GM12878 (cell line): ENCODE data around the gene XAB2. TPM values are rescaled to one million over a fixed set of nuclear protein-coding genes. Genes with fewer than 3 reads are reported as not detected.
A peak's percentile ranks its signal among the peaks of the same experiment; 100 is the strongest.

Experiments used
- ATF2 ChIP-seq: IDR thresholded peaks from 2 replicates; pipeline ENCODE4 v1.6.1; 2012; ENCODE audit warnings: low read length, inconsistent platforms
- ATF3 ChIP-seq: IDR thresholded peaks from 2 replicates; pipeline ENCODE4 v1.6.1; 2011; ENCODE audit warnings: low read depth, mild to moderate bottlenecking, low read length, moderate library complexity, borderline replicate concordance; ENCODE audit errors: extremely low read depth
- BMI1 ChIP-seq: fragments of 450-650 bp; IDR thresholded peaks from 2 replicates; pipeline ENCODE4 v1.6.1; 2016; ENCODE audit warnings: mild to moderate bottlenecking, moderate library complexity, borderline replicate concordance
- CBFB ChIP-seq: IDR thresholded peaks from 2 replicates; pipeline ENCODE4 v1.6.1; 2016; ENCODE audit warnings: antibody characterized with exemption, low read depth
- CHD4 ChIP-seq: fragments of 200-600 bp; sonication (generic); IDR thresholded peaks from 2 replicates; pipeline ENCODE4 v1.6.1; 2016; ENCODE audit warnings: mild to moderate bottlenecking
- CREM ChIP-seq: IDR thresholded peaks from 2 replicates; pipeline ENCODE4 v1.6.1; 2014; ENCODE audit warnings: antibody characterized with exemption, low read depth
- DPF2 ChIP-seq: fragments of 450-650 bp; IDR thresholded peaks from 2 replicates; pipeline ENCODE4 v1.6.1; 2017; ENCODE audit warnings: mild to moderate bottlenecking
- ESRRA ChIP-seq: IDR thresholded peaks from 2 replicates; pipeline ENCODE4 v1.6.1; 2012; ENCODE audit warnings: mild to moderate bottlenecking, low read length, improper control_type of control experiment
- FOXM1 ChIP-seq: IDR thresholded peaks from 2 replicates; pipeline ENCODE4 v1.6.1; 2012; ENCODE audit warnings: low read depth, mild to moderate bottlenecking, inconsistent platforms, low read length, moderate library complexity
- HDAC6 ChIP-seq: fragments of 200-600 bp; sonication (generic); IDR thresholded peaks from one replicate; pipeline ENCODE4 v1.8.0; 2017; ENCODE audit warnings: antibody characterized with exemption; ENCODE audit not compliant: unreplicated experiment
- IKZF2 ChIP-seq, 2 experiments: fragments of 450-650 bp; IDR thresholded peaks; 2 replicates each; pipeline ENCODE4 v1.6.1; 2017; ENCODE audit warnings: mild to moderate bottlenecking in 2 of 2, moderate library complexity in 2 of 2
- IRF4 ChIP-seq: IDR thresholded peaks from 2 replicates; pipeline ENCODE4 v1.6.1; 2011; ENCODE audit warnings: low read depth, low read length
- JUND ChIP-seq: IDR thresholded peaks from 2 replicates; pipeline ENCODE4 v1.6.1; 2012; ENCODE audit warnings: low read depth, mild to moderate bottlenecking, low read length, improper control_type of control experiment, moderate library complexity
- MEF2A ChIP-seq: IDR thresholded peaks from 2 replicates; pipeline ENCODE4 v1.6.1; 2011; ENCODE audit warnings: low read depth, mild to moderate bottlenecking, low read length, moderate library complexity; ENCODE audit not compliant: insufficient read depth
- MEF2B ChIP-seq: fragments of 450-650 bp; IDR thresholded peaks from 2 replicates; pipeline ENCODE4 v1.6.1; 2018; ENCODE audit warnings: mild to moderate bottlenecking, moderate library complexity; ENCODE audit not compliant: partially characterized antibody, poor library complexity, severe bottlenecking
- MTA2 ChIP-seq: fragments of 450-650 bp; IDR thresholded peaks from 2 replicates; pipeline ENCODE4 v1.6.1; 2016; ENCODE audit warnings: low read depth, mild to moderate bottlenecking, moderate library complexity
- NFYA ChIP-seq: IDR thresholded peaks from 2 replicates; pipeline ENCODE4 v1.6.1; 2011; ENCODE audit warnings: low read depth, mild to moderate bottlenecking, low read length, improper control_type of control experiment, borderline replicate concordance
- PBX3 ChIP-seq: IDR thresholded peaks from 2 replicates; pipeline ENCODE4 v1.6.1; 2011; ENCODE audit warnings: mild to moderate bottlenecking, low read depth, low read length, moderate library complexity; ENCODE audit not compliant: insufficient replicate concordance
- POLR2A ChIP-seq: IDR thresholded peaks from 2 replicates; pipeline ENCODE4 v1.6.1; 2011; ENCODE audit warnings: low read depth, mild to moderate bottlenecking, low read length
- POLR2AphosphoS5 ChIP-seq: IDR thresholded peaks from 2 replicates; pipeline ENCODE4 v1.6.1; 2011; ENCODE audit warnings: mild to moderate bottlenecking, low read length, inconsistent platforms
- SP1 ChIP-seq: IDR thresholded peaks from one replicate; pipeline ENCODE4 v1.6.1; 2011; ENCODE audit warnings: low read depth, low read length
- ZSCAN29 ChIP-seq: fragments of 450-650 bp; IDR thresholded peaks from 2 replicates; pipeline ENCODE4 v1.6.1; 2017; ENCODE audit warnings: mild to moderate bottlenecking, moderate library complexity
- polyA plus RNA-seq, 11 experiments: library from polyadenylated mRNA; depleted of rRNA in 4 of 11; unstranded in 6 of 11; stranded (reverse) in 5 of 11; fragments of >200 nt; fragmentation: Nextera tagmentation in 4 of 11; fragmentation: Illumina TruSeq in 1 of 11; extraction: Ambion mirVana in 4 of 11; extraction: Trizol in 1 of 11; gene quantifications; 1 replicate in 1 of 11; 2 replicates in 10 of 11; pipeline versions ENCODE4 v1.2.1 to v1.2.3, GENCODE V29; 2011 to 2016; ENCODE audit warnings: inconsistent platforms in 2 of 11, missing spikeins in 2 of 11, low read depth in 1 of 11
- total RNA-seq, 4 experiments: library from RNA; depleted of rRNA in 3 of 4; stranded (reverse); fragments of >200 nt in 3 of 4; fragmentation: Illumina TruSeq in 1 of 4; extraction: Trizol in 1 of 4; gene quantifications; 2 replicates each; pipeline versions ENCODE4 v1.2.1 to v1.2.3, GENCODE V29; 2013 to 2021
- TF ChIP-seq, protein P1 (sequence below), 3 experiments: IDR thresholded peaks in 2 of 3; conservative IDR thresholded peaks in 1 of 3; 2 replicates each; pipeline ENCODE4 v1.5.1; 2011; ENCODE audit warnings: low read depth in 3 of 3, low read length in 3 of 3, mild to moderate bottlenecking in 3 of 3, control low read depth in 2 of 3, moderate library complexity in 2 of 3, inconsistent platforms in 1 of 3, mixed read lengths in 1 of 3; ENCODE audit not compliant: control insufficient read depth in 2 of 3, insufficient read depth in 1 of 3; ENCODE audit errors: extremely low read depth in 1 of 3
- TF ChIP-seq, protein P2 (sequence below): fragments of 450-650 bp; IDR thresholded peaks from 2 replicates; pipeline ENCODE4 v1.6.1; 2017; ENCODE audit warnings: antibody characterized with exemption, mild to moderate bottlenecking, moderate library complexity

Gene XAB2
- total and polyA plus RNA-seq, 10 of the 15 experiments (the other 5 are each of a cell fraction or from before 2014, with no cell fraction given) = 0.34 to 45.1 (median 18.8) TPM

- TF ChIP-seq PBX3 = no peak
- peak; percentile 60 to 70; a peak in 3 of 4 replicates for TF ChIP-seq IKZF2 (IDR thresholded peaks at IDR 0.05)
- peak; percentile 89 for TF ChIP-seq ZSCAN29
- peak; percentile 95 for TF ChIP-seq IRF4
- TF ChIP-seq, protein P1, sequence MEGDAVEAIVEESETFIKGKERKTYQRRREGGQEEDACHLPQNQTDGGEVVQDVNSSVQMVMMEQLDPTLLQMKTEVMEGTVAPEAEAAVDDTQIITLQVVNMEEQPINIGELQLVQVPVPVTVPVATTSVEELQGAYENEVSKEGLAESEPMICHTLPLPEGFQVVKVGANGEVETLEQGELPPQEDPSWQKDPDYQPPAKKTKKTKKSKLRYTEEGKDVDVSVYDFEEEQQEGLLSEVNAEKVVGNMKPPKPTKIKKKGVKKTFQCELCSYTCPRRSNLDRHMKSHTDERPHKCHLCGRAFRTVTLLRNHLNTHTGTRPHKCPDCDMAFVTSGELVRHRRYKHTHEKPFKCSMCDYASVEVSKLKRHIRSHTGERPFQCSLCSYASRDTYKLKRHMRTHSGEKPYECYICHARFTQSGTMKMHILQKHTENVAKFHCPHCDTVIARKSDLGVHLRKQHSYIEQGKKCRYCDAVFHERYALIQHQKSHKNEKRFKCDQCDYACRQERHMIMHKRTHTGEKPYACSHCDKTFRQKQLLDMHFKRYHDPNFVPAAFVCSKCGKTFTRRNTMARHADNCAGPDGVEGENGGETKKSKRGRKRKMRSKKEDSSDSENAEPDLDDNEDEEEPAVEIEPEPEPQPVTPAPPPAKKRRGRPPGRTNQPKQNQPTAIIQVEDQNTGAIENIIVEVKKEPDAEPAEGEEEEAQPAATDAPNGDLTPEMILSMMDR (IDR thresholded peaks at IDR 0.05 in 2 of 3, conservative IDR thresholded peaks at IDR 0.05 in 1 of 3; ENCODE audit: control insufficient read depth in 2 of 3, extremely low read depth in 1 of 3, insufficient read depth in 1 of 3, low read depth in 3 of 3, low read length in 3 of 3) = peak; percentile 91 to 97 (median 95)
- TF ChIP-seq ATF2 = 0 out of 2 replicates have a peak, but pooled peaks have one; percentile 11
- TF ChIP-seq CBFB = no peak
- TF ChIP-seq CREM = peak; percentile 73
- 0 out of 2 replicates have a peak, but pooled peaks have one; percentile 23 for TF ChIP-seq ATF3
- no peak for TF ChIP-seq JUND
- no peak for TF ChIP-seq BMI1
- TF ChIP-seq POLR2A = no peak
- TF ChIP-seq POLR2AphosphoS5 = no peak
- no peak for TF ChIP-seq HDAC6
- no peak for TF ChIP-seq CHD4
- peak; percentile 16 for TF ChIP-seq SP1
- TF ChIP-seq DPF2 = no peak
- TF ChIP-seq ESRRA = no peak
- TF ChIP-seq NFYA = no peak
- TF ChIP-seq, protein P2, sequence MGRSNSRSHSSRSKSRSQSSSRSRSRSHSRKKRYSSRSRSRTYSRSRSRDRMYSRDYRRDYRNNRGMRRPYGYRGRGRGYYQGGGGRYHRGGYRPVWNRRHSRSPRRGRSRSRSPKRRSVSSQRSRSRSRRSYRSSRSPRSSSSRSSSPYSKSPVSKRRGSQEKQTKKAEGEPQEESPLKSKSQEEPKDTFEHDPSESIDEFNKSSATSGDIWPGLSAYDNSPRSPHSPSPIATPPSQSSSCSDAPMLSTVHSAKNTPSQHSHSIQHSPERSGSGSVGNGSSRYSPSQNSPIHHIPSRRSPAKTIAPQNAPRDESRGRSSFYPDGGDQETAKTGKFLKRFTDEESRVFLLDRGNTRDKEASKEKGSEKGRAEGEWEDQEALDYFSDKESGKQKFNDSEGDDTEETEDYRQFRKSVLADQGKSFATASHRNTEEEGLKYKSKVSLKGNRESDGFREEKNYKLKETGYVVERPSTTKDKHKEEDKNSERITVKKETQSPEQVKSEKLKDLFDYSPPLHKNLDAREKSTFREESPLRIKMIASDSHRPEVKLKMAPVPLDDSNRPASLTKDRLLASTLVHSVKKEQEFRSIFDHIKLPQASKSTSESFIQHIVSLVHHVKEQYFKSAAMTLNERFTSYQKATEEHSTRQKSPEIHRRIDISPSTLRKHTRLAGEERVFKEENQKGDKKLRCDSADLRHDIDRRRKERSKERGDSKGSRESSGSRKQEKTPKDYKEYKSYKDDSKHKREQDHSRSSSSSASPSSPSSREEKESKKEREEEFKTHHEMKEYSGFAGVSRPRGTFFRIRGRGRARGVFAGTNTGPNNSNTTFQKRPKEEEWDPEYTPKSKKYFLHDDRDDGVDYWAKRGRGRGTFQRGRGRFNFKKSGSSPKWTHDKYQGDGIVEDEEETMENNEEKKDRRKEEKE = no peak
- peak; percentile 67 for TF ChIP-seq FOXM1
- peak; percentile 65 for TF ChIP-seq MEF2B
- peak; percentile 35; the same call in 1 of the 2 replicates for TF ChIP-seq MTA2
- peak; percentile 76; the same call in 1 of the 2 replicates for TF ChIP-seq MEF2A
Measured at GRCh38 chr19:7652061-7652641, 22.8 kb upstream of the XAB2 start (continued).
